K562 (cell line): ENCODE measurements around the gene MRPL2. TPM values are rescaled to one million over a fixed set of nuclear protein-coding genes. Genes with fewer than 3 reads are reported as not detected.

Experiments
- BCOR ChIP-seq: fragments of 450-650 bp; IDR thresholded peaks from 2 replicates; pipeline ENCODE4 v1.6.1; 2016
- CBFA2T3 ChIP-seq: fragments of 450-650 bp; IDR thresholded peaks from 2 replicates; pipeline ENCODE4 v1.6.1; 2017
- FOXK2 ChIP-seq, 2 experiments: fragments of 450-650 bp; IDR thresholded peaks in 1 of 2; conservative IDR thresholded peaks in 1 of 2; 2 replicates each; pipeline ENCODE4 v1.6.1; 2016; ENCODE audit warnings: low read depth in 2 of 2, mild to moderate bottlenecking in 1 of 2
- FOXP4 ChIP-seq: sonication (generic); formaldehyde crosslinking; IDR thresholded peaks from 2 replicates; pipeline ENCODE4 v1.8.0; 2022; ENCODE audit warnings: mild to moderate bottlenecking, missing genetic modification reagents, borderline replicate concordance
- GATA2 ChIP-seq: sonication (generic); formaldehyde crosslinking; IDR thresholded peaks from 2 replicates; pipeline ENCODE4 v1.4.0; 2020; ENCODE audit warnings: mild to moderate bottlenecking, missing genetic modification reagents
- HES1 ChIP-seq: fragments of 450-650 bp; IDR thresholded peaks from 2 replicates; pipeline ENCODE4 v1.6.1; 2016; ENCODE audit warnings: low read depth, mild to moderate bottlenecking, moderate library complexity
- HEY1 ChIP-seq: fragments of 250-450 bp; sonication (Bioruptor Pico); IDR thresholded peaks from 2 replicates; pipeline ENCODE4 v1.5.0; 2020; ENCODE audit warnings: mild to moderate bottlenecking, moderate library complexity, borderline replicate concordance
- HLTF ChIP-seq: fragments of 450-650 bp; IDR thresholded peaks from 2 replicates; pipeline ENCODE4 v1.6.1; 2016
- HMGN3 ChIP-seq: IDR thresholded peaks from 2 replicates; pipeline ENCODE4 v1.6.1; 2011; ENCODE audit warnings: borderline replicate concordance, low read depth, mild to moderate bottlenecking, mixed read lengths, low read length; ENCODE audit not compliant: insufficient read length; ENCODE audit errors: extremely low read depth
- NELFE ChIP-seq: IDR thresholded peaks from 2 replicates; pipeline ENCODE4 v1.6.1; 2011; ENCODE audit warnings: mild to moderate bottlenecking; ENCODE audit not compliant: insufficient read depth, insufficient read length
- NFRKB ChIP-seq: fragments of 450-650 bp; IDR thresholded peaks from 2 replicates; pipeline ENCODE4 v1.6.1; 2016; ENCODE audit warnings: low read depth
- PCBP1 ChIP-seq: fragments of 200-400 bp; formaldehyde crosslinking; IDR thresholded peaks from 2 replicates; pipeline ENCODE4 v1.6.1; 2018; ENCODE audit warnings: mild to moderate bottlenecking, low read depth, low read length; ENCODE audit not compliant: poor library complexity, severe bottlenecking
- PHTF2 ChIP-seq: fragments of 250-450 bp; sonication (Bioruptor Pico); IDR thresholded peaks from 2 replicates; pipeline ENCODE4 v1.5.0; 2021; ENCODE audit warnings: mild to moderate bottlenecking
- RBFOX2 ChIP-seq: fragments of 200-400 bp; formaldehyde crosslinking; IDR thresholded peaks from 2 replicates; pipeline ENCODE4 v1.6.1; 2017; ENCODE audit warnings: low read depth, mild to moderate bottlenecking, low read length, moderate library complexity
- RERE ChIP-seq: sonication (generic); formaldehyde crosslinking; IDR thresholded peaks from 2 replicates; pipeline ENCODE4 v1.8.0; 2023; ENCODE audit warnings: missing genetic modification reagents, mild to moderate bottlenecking, borderline replicate concordance
- SMAD1 ChIP-seq: fragments of 150-350 bp; IDR thresholded peaks from 2 replicates; pipeline ENCODE4 v1.6.1; 2014; ENCODE audit warnings: low read length, low read depth; ENCODE audit not compliant: partially characterized antibody
- THRAP3 ChIP-seq: fragments of 450-650 bp; IDR thresholded peaks from 2 replicates; pipeline ENCODE4 v1.6.1; 2016; ENCODE audit warnings: mild to moderate bottlenecking, inconsistent platforms, borderline replicate concordance
- ZNF184 ChIP-seq: sonication (generic); formaldehyde crosslinking; IDR thresholded peaks from 2 replicates; pipeline ENCODE4 v1.5.0; 2020; ENCODE audit warnings: missing genetic modification reagents
- ZNF217 ChIP-seq: sonication (generic); formaldehyde crosslinking; IDR thresholded peaks from 2 replicates; pipeline ENCODE4 v1.8.0; 2022; ENCODE audit warnings: mild to moderate bottlenecking, missing genetic modification reagents
- ZNF644 ChIP-seq: fragments of 200-800 bp; sonication (Bioruptor generic); IDR thresholded peaks from 2 replicates; pipeline ENCODE4 v1.6.1; 2016; ENCODE audit warnings: low read depth, missing genetic modification characterization, missing compliant biosample characterization
- ZNF778 ChIP-seq: fragments of 450-650 bp; formaldehyde crosslinking; IDR thresholded peaks from 2 replicates; pipeline ENCODE4 v1.4.0; 2020; ENCODE audit warnings: mild to moderate bottlenecking, moderate library complexity
- polyA plus RNA-seq, 8 experiments: library from polyadenylated mRNA; depleted of rRNA in 4 of 8; stranded (reverse) in 5 of 8; unstranded in 3 of 8; fragments of >200 nt; fragmentation: Nextera tagmentation in 2 of 8; fragmentation: Illumina TruSeq in 1 of 8; extraction: Ambion mirVana in 2 of 8; extraction: Trizol in 1 of 8; gene quantifications; 2 replicates each; pipeline versions ENCODE4 v1.2.1 to v1.2.3, GENCODE V29; 2011 to 2014; ENCODE audit warnings: inconsistent platforms in 1 of 8, missing spikeins in 1 of 8
- total RNA-seq, 7 experiments: library from RNA; depleted of rRNA in 6 of 7; stranded (reverse); fragments of >200 nt in 6 of 7; fragmentation: Illumina TruSeq in 2 of 7; extraction: Trizol in 2 of 7; gene quantifications; 2 replicates each; pipeline versions ENCODE4 v1.2.1 to v1.2.3, GENCODE V29; 2011 to 2021; ENCODE audit warnings: low replicate concordance in 1 of 7

MRPL2 gene
- total and polyA plus RNA-seq, 9 of the 15 experiments (the other 6 are each of a cell fraction or from before 2014, with no cell fraction given) = 63.1 to 262 (median 121) TPM

- TF ChIP-seq SMAD1 = peak; percentile 75
- TF ChIP-seq FOXP4 (CRISPR knock-in tag) = no peak; the same call in 1 of the 2 replicates
- no peak for TF ChIP-seq ZNF644 (tag)
- no peak for TF ChIP-seq ZNF778 (CRISPR knock-in tag)
- peak; percentile 94 for TF ChIP-seq FOXK2 (conservative IDR thresholded peaks at IDR 0.05 in 1 of 2, IDR thresholded peaks at IDR 0.05 in 1 of 2; ENCODE audit: low read depth in 2 of 2)
- no peak for TF ChIP-seq CBFA2T3
- TF ChIP-seq PCBP1 = peak; percentile 50
- TF ChIP-seq PHTF2 (CRISPR knock-in tag) = no peak
- TF ChIP-seq HLTF = peak; percentile 75; the same call in 1 of the 2 replicates
- TF ChIP-seq BCOR = peak; percentile 60
- peak; percentile 57 for TF ChIP-seq HMGN3
- TF ChIP-seq HES1 = no peak; the same call in 1 of the 2 replicates
- TF ChIP-seq ZNF217 (CRISPR knock-in tag) = no peak
- no peak for TF ChIP-seq RERE (CRISPR knock-in tag)
- TF ChIP-seq NELFE = no peak
- TF ChIP-seq THRAP3 = no peak
- TF ChIP-seq HEY1 = no peak
- no peak for TF ChIP-seq ZNF184 (CRISPR knock-in tag)
- 0 out of 2 replicates have a peak, but pooled peaks have one; percentile 50 for TF ChIP-seq NFRKB
- no peak for TF ChIP-seq GATA2 (CRISPR knock-in tag)
- peak; percentile 96 for TF ChIP-seq RBFOX2
These were observed at the start of gene MRPL2, which contains the start of gene KLC4 (continued) for GRCh38 chr6:43059168-43060033.
